ENCODE measurements around the gene ECM2. TPM values are rescaled to one million over a fixed set of nuclear protein-coding genes. Genes with fewer than 3 reads are reported as not detected.

Gene ECM2
- total RNA-seq, 3 donors from 2014 or later: 13.8 to 92.2 (median 25.5) TPM

DNA sequence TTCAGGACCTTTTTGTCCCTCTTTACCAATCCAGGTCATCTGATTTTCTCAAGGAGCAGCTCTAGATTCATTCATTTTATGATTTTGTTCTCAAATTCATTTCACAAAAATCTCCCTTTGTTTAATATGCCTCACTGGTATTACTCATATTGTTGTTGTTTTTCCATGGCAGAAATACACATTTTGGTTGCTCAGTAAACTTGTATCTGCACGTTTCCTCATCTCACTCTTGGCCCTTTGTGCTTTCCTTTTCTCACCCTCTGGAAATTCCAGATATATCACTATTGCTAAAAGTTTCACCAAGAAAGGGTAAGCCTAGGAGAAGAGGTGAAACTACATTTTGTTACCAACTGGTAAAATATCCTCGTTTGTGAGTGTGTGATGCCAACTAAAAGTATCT, 68.3 kb downstream of the ECM2 start:
- Histone ChIP-seq H3K27me3 (no peaks in the 10 kb centered on the region), H3K36me3 (no peaks in the 10 kb centered on the region), H3K4me3 (no peak overlapping the region), H3K27ac (no peak overlapping the region), H3K9me3 (no peaks in the 10 kb centered on the region), H3K4me1 (no peaks in the 10 kb centered on the region)
- TF ChIP-seq POLR2AphosphoS5 (IDR thresholded peaks at IDR 0.05) (no peak), POLR2A (IDR thresholded peaks at IDR 0.05) (no peak)
- TF ChIP-seq, protein P1, sequence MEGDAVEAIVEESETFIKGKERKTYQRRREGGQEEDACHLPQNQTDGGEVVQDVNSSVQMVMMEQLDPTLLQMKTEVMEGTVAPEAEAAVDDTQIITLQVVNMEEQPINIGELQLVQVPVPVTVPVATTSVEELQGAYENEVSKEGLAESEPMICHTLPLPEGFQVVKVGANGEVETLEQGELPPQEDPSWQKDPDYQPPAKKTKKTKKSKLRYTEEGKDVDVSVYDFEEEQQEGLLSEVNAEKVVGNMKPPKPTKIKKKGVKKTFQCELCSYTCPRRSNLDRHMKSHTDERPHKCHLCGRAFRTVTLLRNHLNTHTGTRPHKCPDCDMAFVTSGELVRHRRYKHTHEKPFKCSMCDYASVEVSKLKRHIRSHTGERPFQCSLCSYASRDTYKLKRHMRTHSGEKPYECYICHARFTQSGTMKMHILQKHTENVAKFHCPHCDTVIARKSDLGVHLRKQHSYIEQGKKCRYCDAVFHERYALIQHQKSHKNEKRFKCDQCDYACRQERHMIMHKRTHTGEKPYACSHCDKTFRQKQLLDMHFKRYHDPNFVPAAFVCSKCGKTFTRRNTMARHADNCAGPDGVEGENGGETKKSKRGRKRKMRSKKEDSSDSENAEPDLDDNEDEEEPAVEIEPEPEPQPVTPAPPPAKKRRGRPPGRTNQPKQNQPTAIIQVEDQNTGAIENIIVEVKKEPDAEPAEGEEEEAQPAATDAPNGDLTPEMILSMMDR (IDR thresholded peaks at IDR 0.05): no peak
- intact Hi-C loops (cut with DNase I; ENCODE audit: low total_unique reads): no loop called here
- DNase-seq (ENCODE audit: low spot score in 2 of 2): no peak

DNA sequence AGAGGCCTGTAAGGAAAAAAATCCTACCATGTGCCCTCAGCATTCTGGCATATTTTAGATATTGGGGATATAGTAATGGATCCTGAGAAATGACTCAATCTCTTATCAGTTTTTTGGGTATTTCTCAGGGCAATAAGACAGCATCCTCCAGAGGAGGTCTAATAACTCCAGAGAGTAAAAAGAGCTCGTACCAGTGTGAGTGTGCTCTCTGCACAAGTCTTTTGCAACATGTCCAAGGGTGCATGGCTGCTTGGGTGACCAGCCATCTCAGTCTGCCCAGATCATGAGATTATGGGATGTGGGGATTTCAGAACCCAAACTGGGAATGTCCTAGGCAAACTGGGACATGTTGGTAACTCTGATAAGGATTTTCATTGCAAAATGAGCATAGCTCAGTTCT, 68.7 kb downstream of the ECM2 start:
- H3K9me3 ChIP-seq: no peaks in the 10 kb centered on the region
- no peaks in the 10 kb centered on the region for H3K36me3 ChIP-seq
- H3K4me3 ChIP-seq: no peak overlapping the region
- DNase-seq (ENCODE audit: low spot score in 2 of 2): no peak
- intact Hi-C loops (cut with DNase I; ENCODE audit: low total_unique reads): no loop called here
- no peaks in the 10 kb centered on the region for H3K4me1 ChIP-seq
- H3K27ac ChIP-seq: no peak overlapping the region
- H3K27me3 ChIP-seq: no peaks in the 10 kb centered on the region
- TF ChIP-seq, protein P1 (IDR thresholded peaks at IDR 0.05): no peak
- TF ChIP-seq POLR2AphosphoS5 (IDR thresholded peaks at IDR 0.05) (no peak), POLR2A (IDR thresholded peaks at IDR 0.05) (no peak)

DNA sequence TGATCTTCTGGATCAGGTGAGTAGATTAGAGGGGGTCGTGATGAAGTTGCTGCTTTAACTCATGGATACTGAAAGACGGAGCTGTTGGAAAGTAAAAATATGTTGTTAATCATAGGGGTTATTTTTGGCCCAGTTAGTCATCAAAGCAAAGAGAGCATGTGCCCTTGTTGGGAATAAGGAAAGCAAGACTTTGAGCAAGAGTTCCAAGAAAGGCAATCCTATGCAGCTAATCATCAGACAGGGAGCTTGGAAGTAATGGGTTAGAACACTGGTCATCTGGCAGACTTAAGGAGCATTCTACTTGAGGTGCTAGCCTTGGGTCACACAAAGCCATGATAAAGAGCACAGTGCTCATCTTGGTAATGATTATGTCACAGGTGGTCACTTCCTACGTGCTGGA, 71.8 kb downstream of the ECM2 start:
- Histone ChIP-seq H3K27ac (peak overlapping the region in 1 of 2 donors; percentile 67), H3K36me3 (no peaks in the 10 kb centered on the region), H3K4me1 (no peaks in the 10 kb centered on the region), H3K27me3 (no peaks in the 10 kb centered on the region), H3K4me3 (no peak overlapping the region), H3K9me3 (no peaks in the 10 kb centered on the region)
- no peak for DNase-seq (ENCODE audit: low spot score in 2 of 2)
- TF ChIP-seq, protein P1 (IDR thresholded peaks at IDR 0.05): no peak
- TF ChIP-seq POLR2A (IDR thresholded peaks at IDR 0.05) (no peak), POLR2AphosphoS5 (IDR thresholded peaks at IDR 0.05) (no peak)
- intact Hi-C loops (cut with DNase I; ENCODE audit: low total_unique reads): no loop called here

DNA sequence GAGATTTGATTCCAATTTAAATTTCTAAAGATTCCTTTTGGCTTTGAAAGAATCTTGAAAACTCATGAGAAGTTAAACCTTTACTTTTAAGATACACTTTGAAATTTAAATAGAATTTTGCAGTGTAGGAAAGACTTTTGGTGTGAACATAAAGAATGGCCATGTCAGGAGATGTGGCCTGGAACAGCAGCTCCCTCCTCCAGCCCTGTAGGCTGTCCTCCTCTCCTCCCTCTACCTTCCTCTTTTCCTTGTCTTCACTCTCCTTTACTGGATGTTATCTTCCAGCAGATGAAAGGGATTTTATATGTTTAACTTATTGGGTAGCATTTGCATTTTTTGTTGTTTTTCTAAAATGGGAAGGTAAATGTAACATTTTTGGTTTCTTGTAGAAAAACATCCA, 72.4 kb downstream of the ECM2 start:
- H3K4me1 ChIP-seq: no peaks in the 10 kb centered on the region
- TF ChIP-seq, protein P1 (IDR thresholded peaks at IDR 0.05): no peak
- TF ChIP-seq POLR2AphosphoS5 (IDR thresholded peaks at IDR 0.05) (no peak), POLR2A (IDR thresholded peaks at IDR 0.05) (no peak)
- H3K4me3 ChIP-seq: no peak overlapping the region
- intact Hi-C loops (cut with DNase I; ENCODE audit: low total_unique reads): no loop called here
- DNase-seq (ENCODE audit: low spot score in 2 of 2): no peak
- H3K9me3 ChIP-seq: no peaks in the 10 kb centered on the region
- no peaks in the 10 kb centered on the region for H3K27me3 ChIP-seq
- peak overlapping the region in 1 of 2 donors; percentile 67 for H3K27ac ChIP-seq
- H3K36me3 ChIP-seq: no peaks in the 10 kb centered on the region

DNA sequence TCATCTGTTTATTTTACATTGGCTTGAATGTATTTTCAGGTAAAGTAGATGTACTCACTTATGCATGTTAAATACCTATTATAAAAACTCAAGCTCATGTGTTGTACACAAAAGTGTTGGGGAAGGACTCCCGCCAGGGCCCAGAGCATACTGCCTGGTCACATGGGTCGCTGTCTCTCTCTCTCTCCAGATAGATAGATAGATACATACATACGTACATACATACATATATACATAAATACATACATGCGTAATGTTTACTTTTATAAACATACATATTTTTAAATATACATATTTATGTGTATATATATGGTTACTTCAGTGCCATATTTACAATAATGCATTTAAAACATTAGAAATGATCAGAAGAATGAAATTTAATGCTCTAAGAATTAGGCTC, 78.2 kb downstream of the ECM2 start:
- H3K4me1 ChIP-seq: no peaks in the 10 kb centered on the region
- intact Hi-C loops (cut with DNase I; ENCODE audit: low total_unique reads): no loop called here
- TF ChIP-seq POLR2A (IDR thresholded peaks at IDR 0.05) (no peak), POLR2AphosphoS5 (IDR thresholded peaks at IDR 0.05) (no peak)
- TF ChIP-seq, protein P1 (IDR thresholded peaks at IDR 0.05): no peak

More for the DNA sequence above, 78.2 kb downstream of the ECM2 start:
- Histone ChIP-seq H3K9me3 (no peaks in the 10 kb centered on the region), H3K27ac (no peak overlapping the region), H3K36me3 (no peaks in the 10 kb centered on the region), H3K4me3 (no peak overlapping the region), H3K27me3 (no peaks in the 10 kb centered on the region)
- DNase-seq (ENCODE audit: low spot score in 2 of 2): no peak
